Measurements from ENCODE around the gene RPS26.

DNA sequence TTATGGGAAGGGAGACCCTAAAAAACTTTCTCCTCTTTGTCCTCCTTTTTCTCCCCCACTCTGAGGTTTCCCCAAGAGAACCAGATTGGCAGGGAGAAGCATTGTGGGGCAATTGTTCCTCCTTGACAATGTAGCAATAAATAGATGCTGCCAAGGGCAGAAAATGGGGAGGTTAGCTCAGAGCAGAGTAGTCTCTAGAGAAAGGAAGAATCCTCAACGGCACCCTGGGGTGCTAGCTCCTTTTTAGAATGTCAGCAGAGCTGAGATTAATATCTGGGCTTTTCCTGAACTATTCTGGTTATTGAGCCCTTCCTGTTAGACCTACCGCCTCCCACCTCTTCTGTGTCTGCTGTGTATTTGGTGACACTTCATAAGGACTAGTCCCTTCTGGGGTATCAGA lies 4.6 kb upstream of the RPS26 start:
- TF ChIP-seq, protein P1, sequence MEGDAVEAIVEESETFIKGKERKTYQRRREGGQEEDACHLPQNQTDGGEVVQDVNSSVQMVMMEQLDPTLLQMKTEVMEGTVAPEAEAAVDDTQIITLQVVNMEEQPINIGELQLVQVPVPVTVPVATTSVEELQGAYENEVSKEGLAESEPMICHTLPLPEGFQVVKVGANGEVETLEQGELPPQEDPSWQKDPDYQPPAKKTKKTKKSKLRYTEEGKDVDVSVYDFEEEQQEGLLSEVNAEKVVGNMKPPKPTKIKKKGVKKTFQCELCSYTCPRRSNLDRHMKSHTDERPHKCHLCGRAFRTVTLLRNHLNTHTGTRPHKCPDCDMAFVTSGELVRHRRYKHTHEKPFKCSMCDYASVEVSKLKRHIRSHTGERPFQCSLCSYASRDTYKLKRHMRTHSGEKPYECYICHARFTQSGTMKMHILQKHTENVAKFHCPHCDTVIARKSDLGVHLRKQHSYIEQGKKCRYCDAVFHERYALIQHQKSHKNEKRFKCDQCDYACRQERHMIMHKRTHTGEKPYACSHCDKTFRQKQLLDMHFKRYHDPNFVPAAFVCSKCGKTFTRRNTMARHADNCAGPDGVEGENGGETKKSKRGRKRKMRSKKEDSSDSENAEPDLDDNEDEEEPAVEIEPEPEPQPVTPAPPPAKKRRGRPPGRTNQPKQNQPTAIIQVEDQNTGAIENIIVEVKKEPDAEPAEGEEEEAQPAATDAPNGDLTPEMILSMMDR (IDR thresholded peaks at IDR 0.05; ENCODE audit: insufficient read depth, low read depth, low read length), result no peak
- TF ChIP-seq EZH2 (IDR thresholded peaks at IDR 0.05; ENCODE audit: insufficient read depth, low read length), result no peak
